ENCODE measurements around the gene CD209. TPM values are rescaled to one million over a fixed set of nuclear protein-coding genes. Genes with fewer than 3 reads are reported as not detected.

CD209 gene
- total and polyA plus RNA-seq, 2 donors (not counting 3 experiments of a cell fraction or from before 2014, with no cell fraction given): not detected

DNA sequence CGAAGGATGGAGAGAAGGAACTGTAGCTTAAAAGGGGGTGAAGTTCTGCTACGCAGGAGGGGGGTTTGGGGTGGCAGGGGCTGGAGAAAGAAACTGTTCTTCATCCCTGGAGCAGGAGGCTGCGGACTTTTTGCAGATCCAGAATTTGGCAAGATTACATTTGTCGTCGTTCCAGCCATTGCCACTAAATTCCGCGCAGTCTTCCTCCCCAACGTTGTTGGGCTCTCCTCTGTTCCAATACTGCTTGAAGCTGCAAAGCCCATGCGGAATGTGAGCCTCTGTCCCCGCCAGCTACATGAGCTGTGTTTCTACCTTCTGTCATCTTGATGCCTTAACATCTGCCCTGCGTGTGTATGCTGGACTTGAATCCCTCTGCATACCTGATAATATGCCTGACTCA, 4.3 kb downstream of the CD209 start:
- DNase-seq (ENCODE audit: low read depth, low spot score) (no peak), FAIRE-seq (no peak)
- H3K36me3 ChIP-seq (ENCODE audit: control insufficient read depth in 2 of 2, extremely low read depth in 1 of 2, insufficient read depth in 2 of 2, low read length in 2 of 2): no peaks in the 10 kb centered on the region
- no peaks in the 10 kb centered on the region for H3K9me3 ChIP-seq (replicated peaks; ENCODE audit: control insufficient read depth, insufficient read depth, low read length)
- no peaks in the 10 kb centered on the region for H3K79me2 ChIP-seq (ENCODE audit: control insufficient read depth, insufficient read depth, low read length)
- H3K4me2 ChIP-seq (ENCODE audit: insufficient read depth, low read length): no peak overlapping the region
- no peaks in the 10 kb centered on the region for H3K9me1 ChIP-seq (replicated peaks; ENCODE audit: control insufficient read depth, extremely low read depth, insufficient read depth, low read length)
- no peak overlapping the region for H3K27ac ChIP-seq (ENCODE audit: insufficient read depth, low read depth, low read length)
- H3K4me1 ChIP-seq (ENCODE audit: control insufficient read depth, extremely low read depth, insufficient read depth, low read length): no peaks in the 10 kb centered on the region
- H3K4me3 ChIP-seq (replicated peaks in 1 of 3; ENCODE audit: insufficient read depth in 1 of 3, low read depth in 1 of 3, low read length in 3 of 3): no peak overlapping the region
- TF ChIP-seq GATA2 (IDR thresholded peaks at IDR 0.05; ENCODE audit: insufficient read depth, insufficient read length, low read depth, low read length): no peak
- TF ChIP-seq, protein P1, sequence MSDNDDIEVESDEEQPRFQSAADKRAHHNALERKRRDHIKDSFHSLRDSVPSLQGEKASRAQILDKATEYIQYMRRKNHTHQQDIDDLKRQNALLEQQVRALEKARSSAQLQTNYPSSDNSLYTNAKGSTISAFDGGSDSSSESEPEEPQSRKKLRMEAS (IDR thresholded peaks at IDR 0.05; ENCODE audit: insufficient read depth, insufficient read length): no peak
- TF ChIP-seq EZH2 (IDR thresholded peaks at IDR 0.05; ENCODE audit: borderline replicate concordance, low read depth, low read length, severe bottlenecking): no peak
- no peak for TF ChIP-seq JUN (IDR thresholded peaks at IDR 0.05; ENCODE audit: borderline replicate concordance, insufficient read depth, insufficient read length, low read depth)
- TF ChIP-seq MYC (IDR thresholded peaks at IDR 0.05; ENCODE audit: low read depth, low read length): no peak
- TF ChIP-seq FOS (IDR thresholded peaks at IDR 0.05; ENCODE audit: borderline replicate concordance, insufficient read depth, low read length): no peak
- TF ChIP-seq POLR2AphosphoS5 (IDR thresholded peaks at IDR 0.05; ENCODE audit: insufficient read depth, low read depth, low read length): no peak
- TF ChIP-seq CTCF (IDR thresholded peaks at IDR 0.05; ENCODE audit: extremely low read depth in 1 of 2, insufficient read depth in 1 of 2, low read depth in 1 of 2, low read length in 2 of 2): no peak
- TF ChIP-seq POLR2A (IDR thresholded peaks at IDR 0.05; ENCODE audit: low read depth, low read length): no peak
- POLR2A ChIA-PET: no interaction called here
- intact Hi-C loops (cut with micrococcal nuclease) (no loop called here), dilution Hi-C loops (cut with MboI; ENCODE audit: extremely low pct_ligation_motif_present, low sequenced_read_pairs) (no loop called here)
- H2AFZ ChIP-seq (ENCODE audit: low read depth, low read length): no peak overlapping the region
- CTCF ChIA-PET: interaction anchor here (1.9 to 2.3 kb wide), 2 partner anchors 57 to 62 kb away, joined by 5 to 9 read pairs; partner anchors contain the start of gene TRAPPC5
- no TSS peak for BruUV-seq (replicated peaks)
- no peaks in the 10 kb centered on the region for H4K20me1 ChIP-seq (replicated peaks; ENCODE audit: control insufficient read depth, extremely low read depth, insufficient read depth, low read length)
- peaks cover 0 to 3% of the 10 kb centered on the region in 2 experiments for H3K27me3 ChIP-seq (ENCODE audit: control insufficient read depth in 2 of 2, insufficient read depth in 2 of 2, low read length in 2 of 2)
- H3K9ac ChIP-seq (replicated peaks; ENCODE audit: extremely low read depth, insufficient read depth, low read length): no peak overlapping the region

All from endothelial cell of umbilical vein (primary cell).